Stomach (tissue), 4 donors: Measurements from ENCODE around the gene HCN2.

Source experiments
- EP300 ChIP-seq: sonication (generic); formaldehyde crosslinking; IDR thresholded peaks from one replicate; pipeline ENCODE4 v1.6.1; 2017; ENCODE audit warnings: antibody characterized with exemption
- POLR2A ChIP-seq, 4 donors: fragments of 450-650 bp; IDR thresholded peaks; one replicate each; pipeline ENCODE4 v1.6.1; 2016; ENCODE audit warnings: antibody characterized with exemption in 4 of 4, control low read depth in 2 of 4, mild to moderate bottlenecking in 1 of 4, moderate library complexity in 1 of 4
- POLR2AphosphoS5 ChIP-seq, 3 donors: sonication (generic); formaldehyde crosslinking; IDR thresholded peaks; one replicate each; pipeline ENCODE4 v1.6.1; 2016; ENCODE audit warnings: antibody characterized with exemption in 3 of 3
- TF ChIP-seq, protein P1 (sequence below), 7 experiments: fragments of 450-650 bp in 4 of 7; fragments of 200-600 bp in 3 of 7; sonication (generic) in 3 of 7; IDR thresholded peaks; one replicate each; pipeline ENCODE4 v1.5.1; 2016 to 2019; ENCODE audit warnings: antibody characterized with exemption in 7 of 7, control low read depth in 2 of 7, mild to moderate bottlenecking in 1 of 7

GRCh38 chr19:542173-542866 is 47.4 kb upstream of the HCN2 start:
- TF ChIP-seq, protein P1, sequence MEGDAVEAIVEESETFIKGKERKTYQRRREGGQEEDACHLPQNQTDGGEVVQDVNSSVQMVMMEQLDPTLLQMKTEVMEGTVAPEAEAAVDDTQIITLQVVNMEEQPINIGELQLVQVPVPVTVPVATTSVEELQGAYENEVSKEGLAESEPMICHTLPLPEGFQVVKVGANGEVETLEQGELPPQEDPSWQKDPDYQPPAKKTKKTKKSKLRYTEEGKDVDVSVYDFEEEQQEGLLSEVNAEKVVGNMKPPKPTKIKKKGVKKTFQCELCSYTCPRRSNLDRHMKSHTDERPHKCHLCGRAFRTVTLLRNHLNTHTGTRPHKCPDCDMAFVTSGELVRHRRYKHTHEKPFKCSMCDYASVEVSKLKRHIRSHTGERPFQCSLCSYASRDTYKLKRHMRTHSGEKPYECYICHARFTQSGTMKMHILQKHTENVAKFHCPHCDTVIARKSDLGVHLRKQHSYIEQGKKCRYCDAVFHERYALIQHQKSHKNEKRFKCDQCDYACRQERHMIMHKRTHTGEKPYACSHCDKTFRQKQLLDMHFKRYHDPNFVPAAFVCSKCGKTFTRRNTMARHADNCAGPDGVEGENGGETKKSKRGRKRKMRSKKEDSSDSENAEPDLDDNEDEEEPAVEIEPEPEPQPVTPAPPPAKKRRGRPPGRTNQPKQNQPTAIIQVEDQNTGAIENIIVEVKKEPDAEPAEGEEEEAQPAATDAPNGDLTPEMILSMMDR (IDR thresholded peaks at IDR 0.05), result no peak
- no peak for TF ChIP-seq POLR2A (IDR thresholded peaks at IDR 0.05)
- no peak for TF ChIP-seq POLR2AphosphoS5 (IDR thresholded peaks at IDR 0.05)
- no peak for TF ChIP-seq EP300
